OCI-LY1 (cell line): Measurements from ENCODE around the gene FANCI.

Experiments
- H2AFZ ChIP-seq: fragments of 200-600 bp; sonication (generic), shearing (Covaris generic); 2 replicates; pipeline ENCODE4 v1.6.0; 2014; ENCODE audit warnings: antibody characterized with exemption, mild to moderate bottlenecking, low read length
- H3F3A ChIP-seq: fragments of 200-600 bp; sonication (generic), shearing (Covaris generic); 2 replicates; pipeline ENCODE4 v1.6.0; 2014; ENCODE audit warnings: mild to moderate bottlenecking, antibody characterized with exemption, low read length, moderate library complexity; ENCODE audit not compliant: insufficient read depth
- H3K27ac ChIP-seq: fragments of 200-600 bp; sonication (generic); 2 replicates; pipeline ENCODE4 v1.5.1; 2014; ENCODE audit warnings: low read length, mixed run types, mild to moderate bottlenecking, low read depth; ENCODE audit not compliant: poor library complexity, severe bottlenecking
- H3K27me3 ChIP-seq: fragments of 200-600 bp; sonication (generic); 2 replicates; pipeline ENCODE4 v1.6.0; 2014; ENCODE audit warnings: antibody characterized with exemption, mild to moderate bottlenecking, low read length, moderate library complexity; ENCODE audit not compliant: insufficient read depth
- H3K36me3 ChIP-seq: fragments of 200-600 bp; sonication (generic); 2 replicates; pipeline ENCODE4 v1.6.1; 2014; ENCODE audit warnings: mild to moderate bottlenecking, antibody characterized with exemption, low read length, moderate library complexity, mixed read lengths; ENCODE audit not compliant: insufficient read depth
- H3K4me1 ChIP-seq: fragments of 200-600 bp; sonication (generic); 2 replicates; pipeline ENCODE4 v1.5.1; 2014; ENCODE audit warnings: mild to moderate bottlenecking, low read length, moderate library complexity; ENCODE audit not compliant: insufficient read depth, severe bottlenecking
- H3K4me2 ChIP-seq: fragments of 200-600 bp; sonication (generic), shearing (Covaris generic); 2 replicates; pipeline ENCODE4 v1.6.1; 2014; ENCODE audit warnings: low read length
- H3K4me3 ChIP-seq: fragments of 200-600 bp; sonication (generic); 2 replicates; pipeline ENCODE4 v1.5.1; 2014; ENCODE audit warnings: low read length, low read depth, mild to moderate bottlenecking, mixed read lengths; ENCODE audit not compliant: poor library complexity, severe bottlenecking
- H3K79me2 ChIP-seq: fragments of 200-600 bp; shearing (Covaris generic); 2 replicates; pipeline ENCODE4 v1.6.1; 2016; ENCODE audit warnings: mixed run types, low read length, mixed read lengths; ENCODE audit not compliant: insufficient read depth
- H3K9ac ChIP-seq: fragments of 200-600 bp; sonication (generic), shearing (Covaris generic); 2 replicates; pipeline ENCODE4 v1.6.1; 2014; ENCODE audit warnings: mild to moderate bottlenecking, low read length, mixed read lengths
- H3K9me2 ChIP-seq: fragments of 200-600 bp; sonication (generic), shearing (Covaris generic); 2 replicates; pipeline ENCODE4 v1.6.1; 2014; ENCODE audit warnings: low read depth, mild to moderate bottlenecking, low read length, mixed read lengths
- H3K9me3 ChIP-seq: fragments of 200-600 bp; shearing (Covaris generic); 2 replicates; pipeline ENCODE4 v1.6.1; 2014; ENCODE audit warnings: low read length, mixed read lengths
- H4K20me1 ChIP-seq: fragments of 200-600 bp; sonication (generic), shearing (Covaris generic); 2 replicates; pipeline ENCODE4 v1.6.0; 2016; ENCODE audit warnings: mild to moderate bottlenecking, low read length; ENCODE audit not compliant: insufficient read depth
- EZH2 ChIP-seq: fragments of 200-600 bp; sonication (generic), shearing (Covaris generic); IDR thresholded peaks from 2 replicates; pipeline ENCODE4 v1.8.0; 2017; ENCODE audit warnings: borderline replicate concordance, mixed run types, mild to moderate bottlenecking, antibody characterized with exemption, low read length, moderate library complexity, mixed read lengths
- TF ChIP-seq, protein P1 (sequence below): fragments of 200-600 bp; sonication (generic), shearing (Covaris generic); IDR thresholded peaks from 2 replicates; pipeline ENCODE4 v1.5.1; 2017; ENCODE audit warnings: mild to moderate bottlenecking, antibody characterized with exemption, low read length, moderate library complexity, mixed read lengths

The FANCI gene

GRCh38 chr15:89326316-89326715 is 82.5 kb downstream of the FANCI start:
- Histone ChIP-seq H2AFZ (no peak overlapping the region), H3F3A (no peaks in the 10 kb centered on the region), H3K79me2 (peaks cover 3% of the 10 kb centered on the region; the same call in 1 of the 2 replicates), H4K20me1 (no peaks in the 10 kb centered on the region), H3K36me3 (peaks cover 99% of the 10 kb centered on the region), H3K9ac (no peak overlapping the region), H3K27me3 (no peaks in the 10 kb centered on the region), H3K4me3 (no peak overlapping the region), H3K9me2 (no peaks in the 10 kb centered on the region), H3K27ac (no peak overlapping the region), H3K4me2 (no peak overlapping the region), H3K9me3 (no peaks in the 10 kb centered on the region), H3K4me1 (peaks cover 14% of the 10 kb centered on the region)
- TF ChIP-seq, protein P1, sequence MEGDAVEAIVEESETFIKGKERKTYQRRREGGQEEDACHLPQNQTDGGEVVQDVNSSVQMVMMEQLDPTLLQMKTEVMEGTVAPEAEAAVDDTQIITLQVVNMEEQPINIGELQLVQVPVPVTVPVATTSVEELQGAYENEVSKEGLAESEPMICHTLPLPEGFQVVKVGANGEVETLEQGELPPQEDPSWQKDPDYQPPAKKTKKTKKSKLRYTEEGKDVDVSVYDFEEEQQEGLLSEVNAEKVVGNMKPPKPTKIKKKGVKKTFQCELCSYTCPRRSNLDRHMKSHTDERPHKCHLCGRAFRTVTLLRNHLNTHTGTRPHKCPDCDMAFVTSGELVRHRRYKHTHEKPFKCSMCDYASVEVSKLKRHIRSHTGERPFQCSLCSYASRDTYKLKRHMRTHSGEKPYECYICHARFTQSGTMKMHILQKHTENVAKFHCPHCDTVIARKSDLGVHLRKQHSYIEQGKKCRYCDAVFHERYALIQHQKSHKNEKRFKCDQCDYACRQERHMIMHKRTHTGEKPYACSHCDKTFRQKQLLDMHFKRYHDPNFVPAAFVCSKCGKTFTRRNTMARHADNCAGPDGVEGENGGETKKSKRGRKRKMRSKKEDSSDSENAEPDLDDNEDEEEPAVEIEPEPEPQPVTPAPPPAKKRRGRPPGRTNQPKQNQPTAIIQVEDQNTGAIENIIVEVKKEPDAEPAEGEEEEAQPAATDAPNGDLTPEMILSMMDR = no peak
- TF ChIP-seq EZH2 = no peak

DNA sequence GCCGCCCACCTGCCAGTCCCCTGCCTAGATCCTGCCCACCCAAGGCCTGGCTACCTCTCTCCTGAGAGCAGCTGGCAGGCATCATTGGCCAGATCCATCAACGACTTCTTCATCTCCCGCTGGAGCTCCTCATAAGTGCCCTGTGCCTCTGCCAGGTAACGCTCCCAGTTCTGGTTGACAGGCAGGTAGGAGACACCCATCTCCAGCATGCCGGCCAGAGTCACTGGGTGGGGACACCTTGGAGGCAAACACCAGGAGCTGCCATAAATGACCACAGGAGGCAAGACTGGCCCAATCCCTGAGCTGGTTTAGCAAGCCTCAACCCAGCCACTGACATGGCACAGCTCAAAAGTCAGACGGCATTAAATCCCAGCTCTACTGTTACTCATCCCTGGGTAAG is 83.3 kb downstream of the FANCI start:
- H3K9ac ChIP-seq = no peak overlapping the region
- H3K4me2 ChIP-seq = no peak overlapping the region
- no peaks in the 10 kb centered on the region for H3K27me3 ChIP-seq
- TF ChIP-seq, protein P1 = no peak
- TF ChIP-seq EZH2 = no peak
- no peak overlapping the region for H3K4me3 ChIP-seq
- H3K9me2 ChIP-seq = no peaks in the 10 kb centered on the region
- H3K9me3 ChIP-seq = no peaks in the 10 kb centered on the region
- no peak overlapping the region for H2AFZ ChIP-seq
- no peak overlapping the region for H3K27ac ChIP-seq
- H3F3A ChIP-seq = no peaks in the 10 kb centered on the region
- H3K79me2 ChIP-seq = peaks cover 9% of the 10 kb centered on the region
- peaks cover 99% of the 10 kb centered on the region for H3K36me3 ChIP-seq
- H4K20me1 ChIP-seq = no peaks in the 10 kb centered on the region; the same call in 1 of the 2 replicates
- peaks cover 22% of the 10 kb centered on the region for H3K4me1 ChIP-seq

DNA sequence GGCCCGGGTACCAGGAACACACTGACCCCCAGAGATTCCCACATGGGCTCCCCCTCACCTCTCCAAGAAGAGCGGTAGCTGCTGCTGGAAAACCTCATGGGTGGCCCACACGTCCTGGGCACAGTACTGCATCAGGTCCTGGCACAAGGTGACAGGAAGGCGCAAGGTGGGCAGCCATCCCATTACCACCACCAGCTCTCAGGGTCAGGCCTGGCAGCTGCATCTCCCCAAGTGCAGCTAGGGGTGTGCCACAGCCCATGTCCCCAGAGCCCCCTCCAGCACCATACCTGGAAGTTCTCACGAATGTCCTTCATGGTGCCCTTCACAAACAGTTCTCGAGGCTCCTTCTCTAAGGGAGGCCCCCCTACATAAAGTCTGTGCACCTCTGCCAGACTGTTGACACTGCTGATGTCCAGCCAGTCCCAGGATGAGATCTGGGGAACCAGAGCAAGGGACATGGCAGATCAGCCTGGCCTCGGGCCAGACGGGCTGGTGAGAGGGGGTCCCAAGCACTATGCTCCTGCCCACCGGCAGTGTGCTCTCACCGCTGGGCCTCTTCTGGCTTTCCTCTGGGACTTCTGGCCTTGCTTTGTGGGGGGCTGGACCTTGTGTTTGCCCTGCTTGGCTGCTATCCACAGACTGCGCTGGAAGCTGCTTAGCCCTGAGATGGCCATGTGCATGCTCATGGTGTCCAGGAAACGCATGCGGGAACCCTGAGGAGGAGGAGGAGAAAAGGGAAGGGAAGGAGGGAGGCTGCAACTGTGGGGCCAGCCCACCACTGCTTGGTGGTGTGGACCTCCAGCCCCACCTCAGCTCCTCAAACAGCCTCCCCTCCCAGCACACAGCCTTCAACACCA is 84.8 kb downstream of the FANCI start:
- no peaks in the 10 kb centered on the region for H3K27me3 ChIP-seq
- H3K79me2 ChIP-seq = peaks cover 12% of the 10 kb centered on the region
- no peak for TF ChIP-seq EZH2
- TF ChIP-seq, protein P1 = no peak
- H3K27ac ChIP-seq = no peak overlapping the region
- no peak overlapping the region for H3K9ac ChIP-seq
- H4K20me1 ChIP-seq = no peaks in the 10 kb centered on the region; the same call in 1 of the 2 replicates
- no peaks in the 10 kb centered on the region for H3K9me3 ChIP-seq
- H3K4me1 ChIP-seq = peaks cover 37% of the 10 kb centered on the region
- H3K9me2 ChIP-seq = no peaks in the 10 kb centered on the region
- H2AFZ ChIP-seq = no peak overlapping the region
- H3K4me3 ChIP-seq = no peak overlapping the region
- peaks cover 93% of the 10 kb centered on the region for H3K36me3 ChIP-seq
- H3K4me2 ChIP-seq = no peak overlapping the region
- no peaks in the 10 kb centered on the region for H3F3A ChIP-seq
